Mesenchymal stem cell (in vitro differentiated cells and primary cell): Measurements from ENCODE around the gene LILRB5.
"Not testable (repeated sequence)": the region's sequence is repeated elsewhere in the genome, so short reads cannot be mapped to it uniquely, and the experiment has no call there.

Source experiments
- DNase-seq: peaks from one replicate; pipeline ENCODE4 v3.0.0-alpha.2; 2013
- H2AFZ ChIP-seq: one replicate; pipeline ENCODE4 v1.6.1; 2013; ENCODE audit warnings: low read depth, mild to moderate bottlenecking, control low read depth, inconsistent platforms, low read length, moderate library complexity
- H2AK5ac ChIP-seq: 2 replicates; pipeline ENCODE4 v1.6.1; 2013; ENCODE audit warnings: low read length, moderate library complexity, mild to moderate bottlenecking, inconsistent platforms; ENCODE audit not compliant: severe bottlenecking
- H2BK120ac ChIP-seq: one replicate; pipeline ENCODE4 v1.6.1; 2013; ENCODE audit warnings: low read depth, mild to moderate bottlenecking, inconsistent platforms, low read length, moderate library complexity
- H2BK12ac ChIP-seq, 2 experiments: one replicate each; pipeline ENCODE4 v1.6.1; 2013; ENCODE audit warnings: inconsistent platforms in 2 of 2, low read length in 2 of 2, mild to moderate bottlenecking in 2 of 2, moderate library complexity in 2 of 2, control low read depth in 1 of 2
- H2BK15ac ChIP-seq: one replicate; pipeline ENCODE4 v1.6.1; 2013; ENCODE audit warnings: mild to moderate bottlenecking, low read depth, inconsistent platforms; ENCODE audit not compliant: poor library complexity, severe bottlenecking
- H2BK5ac ChIP-seq: 2 replicates; pipeline ENCODE4 v1.6.1; 2013; ENCODE audit warnings: low read depth, mild to moderate bottlenecking, low read length, control low read depth, inconsistent platforms; ENCODE audit not compliant: poor library complexity, severe bottlenecking
- H3K14ac ChIP-seq, 2 experiments: one replicate each; pipeline ENCODE4 v1.6.1; 2013; ENCODE audit warnings: inconsistent platforms in 2 of 2, low read length in 2 of 2, control low read depth in 1 of 2, mild to moderate bottlenecking in 1 of 2, moderate library complexity in 1 of 2
- H3K18ac ChIP-seq, 2 experiments: one replicate each; pipeline ENCODE4 v1.6.1; 2013; ENCODE audit warnings: inconsistent platforms in 2 of 2, low read length in 2 of 2, control low read depth in 1 of 2, low read depth in 1 of 2, mild to moderate bottlenecking in 1 of 2
- H3K23ac ChIP-seq, 2 experiments: one replicate each; pipeline ENCODE4 v1.6.1; 2013; ENCODE audit warnings: inconsistent platforms in 2 of 2, low read length in 2 of 2, mild to moderate bottlenecking in 2 of 2, moderate library complexity in 2 of 2, control low read depth in 1 of 2
- H3K27ac ChIP-seq: 2 replicates; pipeline ENCODE4 v1.5.1; 2013; ENCODE audit warnings: mild to moderate bottlenecking, moderate library complexity, low read length, control low read depth, inconsistent platforms; ENCODE audit not compliant: poor library complexity, severe bottlenecking
- H3K27me3 ChIP-seq, 2 experiments: 2 replicates each; pipeline versions ENCODE4 v1.6.1 to v1.7.0; 2013; ENCODE audit warnings: low read length in 2 of 2, mild to moderate bottlenecking in 2 of 2, moderate library complexity in 2 of 2, control low read depth in 1 of 2, inconsistent platforms in 1 of 2; ENCODE audit not compliant: control insufficient read depth in 1 of 2, insufficient read depth in 1 of 2
- H3K36me3 ChIP-seq, 2 experiments: 2 replicates each; pipeline versions ENCODE4 v1.6.1 to v1.7.0; 2013; ENCODE audit warnings: low read length in 2 of 2, control low read depth in 1 of 2, inconsistent platforms in 1 of 2, low read depth in 1 of 2, mild to moderate bottlenecking in 1 of 2; ENCODE audit not compliant: insufficient read depth in 2 of 2, control insufficient read depth in 1 of 2
- H3K4ac ChIP-seq, 2 experiments: one replicate each; pipeline ENCODE4 v1.6.1; 2013; ENCODE audit warnings: inconsistent platforms in 2 of 2, low read length in 2 of 2, mild to moderate bottlenecking in 2 of 2, moderate library complexity in 2 of 2, control low read depth in 1 of 2, low read depth in 1 of 2
- H3K4me1 ChIP-seq: 2 replicates; pipeline ENCODE4 v1.6.1; 2013; ENCODE audit warnings: low read depth, low read length, control low read depth; ENCODE audit not compliant: control insufficient read depth, insufficient read depth
- H3K4me2 ChIP-seq: 2 replicates; pipeline ENCODE4 v1.6.1; 2013; ENCODE audit warnings: low read length, mild to moderate bottlenecking, inconsistent platforms; ENCODE audit not compliant: poor library complexity, severe bottlenecking
- H3K4me3 ChIP-seq, 2 experiments: 2 replicates each; pipeline versions ENCODE4 v1.5.1 to v1.7.0; 2013; ENCODE audit warnings: low read length in 2 of 2, mild to moderate bottlenecking in 2 of 2, control low read depth in 1 of 2, low read depth in 1 of 2; ENCODE audit not compliant: insufficient read depth in 1 of 2
- H3K79me1 ChIP-seq: replicated peaks from 2 replicates; pipeline ENCODE4 v1.6.1; 2013; ENCODE audit warnings: mild to moderate bottlenecking, control low read depth, low read length, inconsistent platforms; ENCODE audit not compliant: poor library complexity, severe bottlenecking
- H3K9ac ChIP-seq: 2 replicates; pipeline ENCODE4 v1.7.0; 2013; ENCODE audit warnings: mild to moderate bottlenecking, low read length, moderate library complexity
- H3K9me3 ChIP-seq: 2 replicates; pipeline ENCODE4 v1.7.0; 2013; ENCODE audit warnings: mild to moderate bottlenecking, low read length; ENCODE audit not compliant: control insufficient read depth
- H4K8ac ChIP-seq: one replicate; pipeline ENCODE4 v1.6.1; 2013; ENCODE audit warnings: inconsistent platforms, mild to moderate bottlenecking, low read length, moderate library complexity
- H4K91ac ChIP-seq: one replicate; pipeline ENCODE4 v1.6.1; 2013; ENCODE audit warnings: mild to moderate bottlenecking, low read length, inconsistent platforms
- WGBS: methylation state at CpG from one replicate; pipeline ENCODE4 v1.1.7; 2013; ENCODE audit warnings: mixed read lengths; 5-methylcytosine and 5-hydroxymethylcytosine counted together

Gene LILRB5

DNA sequence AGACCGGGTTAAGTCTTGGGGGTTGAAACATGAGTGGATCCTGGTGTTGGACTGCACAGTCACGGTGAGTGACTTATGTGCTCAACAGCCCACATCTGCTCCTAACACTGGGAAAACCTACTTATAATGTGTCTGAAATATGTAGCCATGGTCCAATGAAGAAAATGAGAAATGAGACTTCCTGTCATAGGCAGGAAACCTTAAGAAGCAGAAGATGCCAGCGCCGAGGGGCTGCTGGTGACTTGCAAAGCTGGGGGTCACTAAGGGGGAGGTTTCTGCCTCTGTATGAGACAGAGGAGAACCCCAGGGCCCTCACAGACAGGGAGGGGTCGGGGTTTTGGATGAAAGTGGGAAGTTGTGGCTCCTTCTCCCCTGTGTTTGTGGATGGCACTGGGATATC lies 15.1 kb upstream of the LILRB5 start:
- not testable (repeated sequence) for H2BK120ac ChIP-seq, DNase-seq, H3K4me2 ChIP-seq, H2BK12ac ChIP-seq, H2AK5ac ChIP-seq, H2AFZ ChIP-seq, H3K79me1 ChIP-seq, H2BK15ac ChIP-seq, H3K4me1 ChIP-seq, H4K91ac ChIP-seq, H3K9me3 ChIP-seq, H3K4ac ChIP-seq, H3K9ac ChIP-seq, H3K27ac ChIP-seq, H3K4me3 ChIP-seq, H4K8ac ChIP-seq, H3K36me3 ChIP-seq, H3K18ac ChIP-seq, H2BK5ac ChIP-seq, H3K14ac ChIP-seq, H3K23ac ChIP-seq
- H3K27me3 ChIP-seq, result peaks cover 0 to 24% of the 10 kb centered on the region in 2 experiments
- WGBS, result 75% methylated on average over 4 of the region's 5 CpGs

DNA sequence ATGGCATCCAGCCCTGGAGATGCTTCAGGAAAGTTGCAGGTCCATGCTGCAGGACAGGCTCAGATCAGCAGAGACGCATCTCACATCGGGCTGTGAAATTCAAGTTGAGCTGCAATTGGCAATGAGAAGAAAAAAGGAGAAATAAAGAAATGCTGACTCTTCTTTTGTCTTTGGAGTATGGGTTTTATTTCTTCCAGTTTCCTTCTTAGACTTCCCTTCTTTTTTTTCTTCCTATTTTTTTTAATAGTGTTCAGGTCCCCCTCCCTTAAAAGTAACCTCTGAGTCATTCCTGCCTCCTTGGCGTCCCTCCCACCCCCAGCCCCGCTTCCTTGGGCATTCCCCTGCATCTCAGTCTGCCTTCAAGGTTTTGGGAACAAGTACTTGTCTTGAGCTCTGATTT lies 14.5 kb upstream of the LILRB5 start:
- 40% methylated on average over 1 of the region's 4 CpGs for WGBS
- H3K23ac ChIP-seq, result not testable (repeated sequence)

DNA sequence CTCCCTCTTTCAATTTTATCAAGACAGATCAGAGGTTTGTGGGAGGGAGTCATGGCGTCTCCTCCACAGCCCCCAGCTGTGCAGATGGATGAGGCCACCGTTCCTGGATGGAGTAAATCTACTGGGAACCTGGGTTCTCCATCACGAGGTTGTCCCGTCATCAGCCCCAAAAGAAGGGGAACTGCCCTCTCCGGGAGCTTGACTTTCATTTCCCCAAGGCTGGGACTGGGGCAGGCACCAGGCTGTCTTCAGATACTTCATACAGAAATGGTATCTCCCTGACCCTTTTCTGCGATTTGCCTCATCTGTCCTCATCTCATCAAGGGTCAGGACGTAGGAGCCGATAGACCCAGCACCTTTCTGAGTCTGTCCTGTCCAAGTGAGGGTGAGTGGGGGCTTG lies 14.0 kb upstream of the LILRB5 start:
- no peak overlapping the region for H2BK120ac ChIP-seq
- WGBS, result 85% methylated on average over 8 of the region's 8 CpGs

More for the DNA sequence above, 14.5 kb upstream of the LILRB5 start:
- not testable (repeated sequence) for H2AK5ac ChIP-seq, H4K8ac ChIP-seq, H3K9me3 ChIP-seq, H2BK120ac ChIP-seq, H3K27ac ChIP-seq, H3K79me1 ChIP-seq, H3K4ac ChIP-seq, H2AFZ ChIP-seq, H3K9ac ChIP-seq, H3K14ac ChIP-seq, H4K91ac ChIP-seq, H3K18ac ChIP-seq, H2BK15ac ChIP-seq, H3K36me3 ChIP-seq, H3K4me1 ChIP-seq, H2BK12ac ChIP-seq, H2BK5ac ChIP-seq, H3K4me3 ChIP-seq, H3K4me2 ChIP-seq, DNase-seq
- peaks cover 0 to 24% of the 10 kb centered on the region in 2 experiments for H3K27me3 ChIP-seq

DNA sequence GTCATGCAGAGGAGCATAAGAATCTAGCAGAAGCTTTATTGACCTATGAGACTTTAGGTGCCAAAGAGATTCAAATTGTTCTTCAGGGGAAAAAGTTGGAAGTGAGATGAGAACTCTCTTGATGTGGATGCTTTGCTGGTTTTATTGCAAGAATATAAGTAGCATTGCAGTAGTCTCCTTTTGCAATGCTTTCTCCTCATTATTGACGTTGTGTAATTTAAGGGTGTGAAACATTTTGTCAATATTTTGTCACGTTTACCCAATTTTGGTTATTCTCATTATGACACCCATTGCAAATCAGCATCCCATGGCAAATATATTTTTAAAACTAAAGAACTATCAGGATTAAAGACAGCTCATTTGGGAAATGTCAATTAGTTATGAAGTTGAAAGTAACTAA lies 11.9 kb upstream of the LILRB5 start:
- Histone ChIP-seq H2BK12ac (no peak overlapping the region), H2BK120ac (no peak overlapping the region), H3K23ac (no peak overlapping the region), H3K18ac (no peak overlapping the region), H3K79me1 (no peaks in the 10 kb centered on the region), H2AK5ac (no peak overlapping the region), H3K27me3 (peaks cover 0 to 19% of the 10 kb centered on the region in 2 experiments), H3K9me3 (no peaks in the 10 kb centered on the region), H3K9ac (no peak overlapping the region), H2AFZ (no peak overlapping the region), H3K4me3 (no peak overlapping the region), H4K91ac (no peak overlapping the region), H3K4ac (no peak overlapping the region), H2BK5ac (no peak overlapping the region), H3K4me2 (no peak overlapping the region), H3K14ac (no peak overlapping the region), H2BK15ac (no peak overlapping the region), H3K4me1 (no peaks in the 10 kb centered on the region), H4K8ac (no peak overlapping the region), H3K27ac (no peak overlapping the region), H3K36me3 (no peaks in the 10 kb centered on the region)
- no peak for DNase-seq
- 17% methylated on average over 1 of the region's 2 CpGs for WGBS

More for the DNA sequence above, 14.0 kb upstream of the LILRB5 start:
- Histone ChIP-seq H2BK15ac (no peak overlapping the region), H3K4me1 (no peaks in the 10 kb centered on the region), H4K8ac (no peak overlapping the region), H3K79me1 (no peaks in the 10 kb centered on the region), H3K18ac (no peak overlapping the region), H3K23ac (no peak overlapping the region), H3K27me3 (peaks cover 0 to 24% of the 10 kb centered on the region in 2 experiments), H2AK5ac (no peak overlapping the region), H3K14ac (no peak overlapping the region), H4K91ac (no peak overlapping the region), H2BK5ac (no peak overlapping the region), H2BK12ac (no peak overlapping the region), H3K27ac (no peak overlapping the region), H3K9me3 (no peaks in the 10 kb centered on the region), H3K9ac (no peak overlapping the region), H3K4me3 (no peak overlapping the region), H3K36me3 (no peaks in the 10 kb centered on the region), H2AFZ (no peak overlapping the region), H3K4ac (no peak overlapping the region), H3K4me2 (no peak overlapping the region)
- no peak for DNase-seq
